ENCODE data around the gene GNPTG.

- TF ChIP-seq CTCF (conservative IDR thresholded peaks at IDR 0.05) (no peak), EZH2 (IDR thresholded peaks at IDR 0.05; ENCODE audit: low read depth) (no peak)
Observed at GRCh38 chr16:1350691-1351090, 1.0 kb upstream of the GNPTG start.
